ENCODE data around the gene AATF.

DNA sequence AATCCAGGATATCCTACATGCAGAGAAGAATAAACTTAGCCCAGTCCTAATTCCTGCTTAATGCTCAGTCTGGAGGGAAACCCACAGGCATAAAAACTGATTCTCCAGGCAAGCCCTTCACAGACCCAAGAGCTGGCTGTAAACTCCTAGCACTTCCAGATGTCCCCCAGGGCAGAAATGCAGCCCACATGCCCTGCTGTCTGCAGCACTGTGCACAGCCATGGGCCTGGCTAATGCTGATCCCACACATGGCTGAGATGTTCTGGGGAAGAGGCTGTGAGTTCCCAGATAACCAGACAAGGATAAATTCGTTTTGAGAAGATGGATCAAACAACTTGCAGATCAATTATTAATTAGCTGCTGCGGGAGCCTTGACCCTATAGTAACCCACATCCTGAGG lies 148.4 kb downstream of the AATF start:
- TF ChIP-seq ZNF444 (CRISPR knock-in tag; IDR thresholded peaks at IDR 0.05) (no peak), HNRNPUL1 (IDR thresholded peaks at IDR 0.05; ENCODE audit: low read length) (no peak), CAMTA2 (CRISPR knock-in tag; conservative IDR thresholded peaks at IDR 0.05) (no peak), RCOR1 (IDR thresholded peaks at IDR 0.05; ENCODE audit: borderline replicate concordance in 1 of 2, low read depth in 2 of 2, low read length in 2 of 2) (no peak)
